ENCODE data around the gene SRP68.
"Not testable (repeated sequence)": the region's sequence is repeated elsewhere in the genome, so short reads cannot be mapped to it uniquely, and the experiment has no call there.

Gene SRP68

GRCh38 chr17:76065775-76066174 lies 6.5 kb downstream of the SRP68 start:
- H3K4me3 ChIP-seq (replicated peaks; ENCODE audit: insufficient read depth, low read length) = no peak overlapping the region
- no peaks in the 10 kb centered on the region for H3K27me3 ChIP-seq (ENCODE audit: insufficient read depth, poor library complexity, severe bottlenecking)
- H3K27ac ChIP-seq (replicated peaks) = no peak overlapping the region
- no peak for DNase-seq (ENCODE audit: low read depth in 1 of 2, low spot score in 1 of 2)
- no peak for TF ChIP-seq POLR2AphosphoS5 (IDR thresholded peaks at IDR 0.05; ENCODE audit: low read depth)
- TF ChIP-seq, protein P1, sequence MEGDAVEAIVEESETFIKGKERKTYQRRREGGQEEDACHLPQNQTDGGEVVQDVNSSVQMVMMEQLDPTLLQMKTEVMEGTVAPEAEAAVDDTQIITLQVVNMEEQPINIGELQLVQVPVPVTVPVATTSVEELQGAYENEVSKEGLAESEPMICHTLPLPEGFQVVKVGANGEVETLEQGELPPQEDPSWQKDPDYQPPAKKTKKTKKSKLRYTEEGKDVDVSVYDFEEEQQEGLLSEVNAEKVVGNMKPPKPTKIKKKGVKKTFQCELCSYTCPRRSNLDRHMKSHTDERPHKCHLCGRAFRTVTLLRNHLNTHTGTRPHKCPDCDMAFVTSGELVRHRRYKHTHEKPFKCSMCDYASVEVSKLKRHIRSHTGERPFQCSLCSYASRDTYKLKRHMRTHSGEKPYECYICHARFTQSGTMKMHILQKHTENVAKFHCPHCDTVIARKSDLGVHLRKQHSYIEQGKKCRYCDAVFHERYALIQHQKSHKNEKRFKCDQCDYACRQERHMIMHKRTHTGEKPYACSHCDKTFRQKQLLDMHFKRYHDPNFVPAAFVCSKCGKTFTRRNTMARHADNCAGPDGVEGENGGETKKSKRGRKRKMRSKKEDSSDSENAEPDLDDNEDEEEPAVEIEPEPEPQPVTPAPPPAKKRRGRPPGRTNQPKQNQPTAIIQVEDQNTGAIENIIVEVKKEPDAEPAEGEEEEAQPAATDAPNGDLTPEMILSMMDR (IDR thresholded peaks at IDR 0.05; ENCODE audit: insufficient read depth, low read length) = no peak
- no peak for TF ChIP-seq GABPA (IDR thresholded peaks at IDR 0.05; ENCODE audit: low read depth)
- no peak for TF ChIP-seq REST (IDR thresholded peaks at IDR 0.05; ENCODE audit: insufficient replicate concordance, low read depth)
- TF ChIP-seq SPI1 (IDR thresholded peaks at IDR 0.05; ENCODE audit: borderline replicate concordance, low read depth) = no peak

GRCh38 chr17:76063875-76064546 lies 8.3 kb downstream of the SRP68 start:
- TF ChIP-seq REST (IDR thresholded peaks at IDR 0.05; ENCODE audit: insufficient replicate concordance, low read depth) (no peak), SPI1 (IDR thresholded peaks at IDR 0.05; ENCODE audit: borderline replicate concordance, low read depth) (no peak), GABPA (IDR thresholded peaks at IDR 0.05; ENCODE audit: low read depth) (no peak), POLR2AphosphoS5 (IDR thresholded peaks at IDR 0.05; ENCODE audit: low read depth) (no peak)
- TF ChIP-seq, protein P1 (IDR thresholded peaks at IDR 0.05; ENCODE audit: insufficient read depth, low read length) = no peak
- H3K27ac ChIP-seq (replicated peaks) = no peak overlapping the region
- H3K4me3 ChIP-seq (replicated peaks; ENCODE audit: insufficient read depth, low read length) = no peak overlapping the region
- no peaks in the 10 kb centered on the region for H3K27me3 ChIP-seq (ENCODE audit: insufficient read depth, poor library complexity, severe bottlenecking)
- DNase-seq (ENCODE audit: low read depth in 1 of 2, low spot score in 1 of 2) = no peak

DNA sequence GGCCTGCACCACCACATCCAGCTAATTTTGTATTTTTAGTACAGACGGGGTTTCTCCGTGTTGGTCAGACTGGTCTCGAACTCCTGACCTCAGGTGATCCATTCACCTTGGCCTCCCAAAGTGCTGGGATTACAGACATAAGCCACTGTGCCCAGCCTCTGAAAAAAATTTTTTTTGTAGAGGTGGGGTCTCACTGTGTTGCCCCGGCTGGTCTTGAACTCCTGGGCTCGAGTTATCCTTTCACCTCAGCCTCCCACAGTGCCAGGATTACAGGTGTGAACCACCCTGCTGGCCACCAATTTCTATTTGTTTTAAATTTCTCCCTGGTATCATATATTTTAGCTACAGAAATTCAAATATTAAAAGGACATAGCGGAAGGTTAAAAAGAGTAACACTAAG lies 14.1 kb downstream of the SRP68 start:
- H3K27ac ChIP-seq (replicated peaks); DNase-seq (ENCODE audit: low read depth in 1 of 2, low spot score in 1 of 2); H3K4me3 ChIP-seq (replicated peaks; ENCODE audit: insufficient read depth, low read length); H3K27me3 ChIP-seq (ENCODE audit: insufficient read depth, poor library complexity, severe bottlenecking): not testable (repeated sequence)

DNA sequence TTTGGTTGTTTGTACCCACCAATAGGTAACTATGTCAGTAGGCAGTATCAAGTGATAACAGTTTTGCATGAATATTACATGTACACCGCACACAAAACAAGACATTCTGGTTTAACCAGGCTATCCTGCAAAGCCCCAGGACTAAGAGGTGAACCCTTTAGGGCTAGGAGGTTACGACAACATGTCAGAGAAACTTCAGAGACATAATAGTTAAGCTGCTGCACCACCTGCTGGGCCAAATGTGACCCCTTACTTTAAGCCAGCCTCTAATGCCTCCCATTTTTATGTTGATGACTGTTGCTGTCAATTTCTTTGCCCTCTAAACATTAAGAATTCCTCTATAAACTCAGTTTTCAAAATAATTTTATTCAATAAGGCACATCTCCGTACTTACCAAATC lies 15.4 kb downstream of the SRP68 start:
- TF ChIP-seq GABPA (IDR thresholded peaks at IDR 0.05; ENCODE audit: low read depth) (no peak), REST (IDR thresholded peaks at IDR 0.05; ENCODE audit: insufficient replicate concordance, low read depth) (no peak), POLR2AphosphoS5 (IDR thresholded peaks at IDR 0.05; ENCODE audit: low read depth) (no peak), SPI1 (IDR thresholded peaks at IDR 0.05; ENCODE audit: borderline replicate concordance, low read depth) (no peak)
- TF ChIP-seq, protein P1 (IDR thresholded peaks at IDR 0.05; ENCODE audit: insufficient read depth, low read length) = no peak
- no peak for DNase-seq (ENCODE audit: low read depth in 1 of 2, low spot score in 1 of 2)
- Histone ChIP-seq H3K4me3 (replicated peaks; ENCODE audit: insufficient read depth, low read length) (no peak overlapping the region), H3K27ac (replicated peaks) (no peak overlapping the region), H3K27me3 (ENCODE audit: insufficient read depth, poor library complexity, severe bottlenecking) (no peaks in the 10 kb centered on the region)
